Right lobe of liver (tissue), 4 donors: Measurements from ENCODE around the gene SPP1.

Experiments used
- CTCF ChIP-seq, 4 donors: fragments of 200-600 bp in 3 of 4; fragments of 450-650 bp in 1 of 4; IDR thresholded peaks; one replicate each; pipeline versions ENCODE4 v1.5.1 to v1.8.0; 2016 to 2022; ENCODE audit warnings: antibody characterized with exemption in 4 of 4, mild to moderate bottlenecking in 2 of 4
- POLR2A ChIP-seq: fragments of 450-650 bp; IDR thresholded peaks from one replicate; pipeline ENCODE4 v1.6.1; 2017; ENCODE audit warnings: antibody characterized with exemption, mild to moderate bottlenecking
- donor health status: DM: no; HTN: no; CAD: no.
- donor health status: DM: no; HTN: no; CAD: no.
- donor health status: DM: no; HTN: yes; CAD: no.

GRCh38 chr4:88027611-88028608 lies 52.4 kb downstream of the SPP1 start:
- TF ChIP-seq CTCF (IDR thresholded peaks at IDR 0.05) (no peak), POLR2A (no peak)
